ENCODE results near the gene AGFG2.

Gene AGFG2

GRCh38 chr7:100588438-100588837 lies 49.4 kb downstream of the AGFG2 start:
- FAIRE-seq, result no peak

GRCh38 chr7:100589341-100589947 lies 50.4 kb downstream of the AGFG2 start:
- no peak for FAIRE-seq

GRCh38 chr7:100590077-100590737 lies 51.2 kb downstream of the AGFG2 start:
- no peak for FAIRE-seq

GRCh38 chr7:100591596-100591995 lies 52.6 kb downstream of the AGFG2 start:
- no peak for FAIRE-seq

- no peak for FAIRE-seq
Measured at GRCh38 chr7:100595188-100595587, 56.2 kb downstream of the AGFG2 start.

GRCh38 chr7:100598425-100598824 lies 59.4 kb downstream of the AGFG2 start:
- no peak for FAIRE-seq

- FAIRE-seq, result no peak
Measured at GRCh38 chr7:100599911-100600729, 61.1 kb downstream of the AGFG2 start.

GRCh38 chr7:100600730-100601038 lies 61.7 kb downstream of the AGFG2 start:
- FAIRE-seq, result no peak

- no peak for FAIRE-seq
Measured at GRCh38 chr7:100602889-100603725, 64.1 kb downstream of the AGFG2 start.

- FAIRE-seq, result no peak
Measured at GRCh38 chr7:100603726-100604027, 64.7 kb downstream of the AGFG2 start.

- FAIRE-seq, result no peak
Measured at GRCh38 chr7:100604028-100604975, 65.3 kb downstream of the AGFG2 start.

- FAIRE-seq, result no peak
Measured at GRCh38 chr7:100604976-100605911, 66.2 kb downstream of the AGFG2 start.

- FAIRE-seq, result no peak
Measured at GRCh38 chr7:100606313-100606712, 67.3 kb downstream of the AGFG2 start.

- FAIRE-seq, result no peak
Measured at GRCh38 chr7:100607111-100607510, 68.1 kb downstream of the AGFG2 start.

GRCh38 chr7:100609958-100610357 lies 71.0 kb downstream of the AGFG2 start:
- FAIRE-seq, result no peak

GRCh38 chr7:100611983-100612729 lies 73.2 kb downstream of the AGFG2 start, which contains the start of gene MOSPD3:
TSS of gene MOSPD3 (plus strand) at chr7:100612540. CDS start at chr7:100612792, 252 bp downstream.
- peak; percentile 100 for FAIRE-seq

GRCh38 chr7:100612730-100613390 lies 73.9 kb downstream of the AGFG2 start:
- no peak for FAIRE-seq

GRCh38 chr7:100613412-100614175 lies 74.6 kb downstream of the AGFG2 start:
- no peak for FAIRE-seq

Measured in A204.1 (cell line).